NCI-H345 treated with DMSO at 0.1 percent for 48 hours (cell line): Measurements from ENCODE around the gene MACROD1.
A peak's percentile ranks its signal among the peaks of the same experiment; 100 is the strongest.

Experiments
- DNase-seq: peaks from one replicate; lab custom pipeline; 2025; ENCODE audit not compliant: unreplicated experiment; lab: John Stamatoyannopoulos, UW

Gene MACROD1

DNA sequence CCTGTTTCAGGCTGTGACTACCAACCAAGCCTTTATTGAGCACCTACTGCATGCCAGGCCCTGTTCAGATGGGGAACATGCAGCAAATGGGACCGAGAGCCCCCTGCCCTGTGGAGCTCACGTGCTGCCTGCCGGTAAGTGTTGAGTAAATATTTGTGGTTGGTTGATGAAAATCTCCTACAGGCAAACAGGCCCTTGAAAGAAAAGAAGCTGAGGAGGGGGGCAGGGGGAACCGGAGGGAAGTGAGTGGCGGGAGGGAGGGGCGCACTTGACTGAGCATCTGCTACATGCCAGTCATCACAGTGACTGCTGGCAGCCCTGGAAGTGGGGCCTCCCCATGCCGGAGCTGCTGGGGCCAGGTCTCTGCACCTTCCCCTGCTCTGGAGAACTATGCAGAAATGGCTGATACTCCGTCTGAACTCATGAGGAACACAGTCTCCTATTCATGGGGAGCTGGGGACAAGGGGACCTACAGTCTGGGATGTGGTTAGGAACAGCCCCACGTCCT is 34.2 kb downstream of the MACROD1 start:
- peak; percentile 43 for DNase-seq

DNA sequence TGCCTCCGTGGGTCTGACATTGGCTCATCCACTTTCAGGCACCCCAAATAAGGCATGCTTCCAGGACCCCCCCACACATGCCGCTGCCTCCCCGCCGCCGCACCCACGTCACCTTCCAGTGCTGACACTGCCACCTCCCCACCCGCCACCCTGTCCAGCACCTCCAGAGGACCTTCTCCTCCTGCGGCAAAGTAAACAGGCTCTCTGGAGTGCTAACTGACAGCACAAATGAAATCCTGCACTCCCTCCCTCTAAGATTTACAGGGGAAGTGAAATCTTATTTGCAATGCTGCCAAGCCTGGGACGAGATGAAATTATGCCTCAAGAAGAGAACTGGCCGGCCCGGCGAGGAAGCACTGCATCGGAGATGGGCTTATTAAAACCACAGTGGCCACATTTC is 35.3 kb downstream of the MACROD1 start:
- DNase-seq: no peak

DNA sequence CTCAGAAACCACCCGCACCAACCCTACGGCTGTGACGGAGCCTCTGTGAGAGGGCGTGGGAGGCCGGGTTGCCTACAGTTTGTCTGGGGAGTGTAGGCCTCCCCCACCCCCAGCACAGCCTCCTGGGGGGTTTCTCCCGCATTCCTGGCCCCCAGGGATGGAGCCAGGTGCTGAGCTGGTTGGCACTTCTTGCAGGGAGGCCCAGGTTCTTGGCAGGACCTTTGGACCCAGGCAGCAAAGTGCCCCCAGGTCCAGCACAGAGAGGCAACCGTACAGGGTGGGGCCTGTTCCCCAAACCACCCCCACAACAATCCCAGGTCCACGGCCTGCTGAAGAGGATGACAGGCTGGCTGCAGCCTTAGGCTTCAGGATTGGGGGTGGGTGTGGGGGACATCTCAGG is 36.5 kb downstream of the MACROD1 start:
- no peak for DNase-seq

DNA sequence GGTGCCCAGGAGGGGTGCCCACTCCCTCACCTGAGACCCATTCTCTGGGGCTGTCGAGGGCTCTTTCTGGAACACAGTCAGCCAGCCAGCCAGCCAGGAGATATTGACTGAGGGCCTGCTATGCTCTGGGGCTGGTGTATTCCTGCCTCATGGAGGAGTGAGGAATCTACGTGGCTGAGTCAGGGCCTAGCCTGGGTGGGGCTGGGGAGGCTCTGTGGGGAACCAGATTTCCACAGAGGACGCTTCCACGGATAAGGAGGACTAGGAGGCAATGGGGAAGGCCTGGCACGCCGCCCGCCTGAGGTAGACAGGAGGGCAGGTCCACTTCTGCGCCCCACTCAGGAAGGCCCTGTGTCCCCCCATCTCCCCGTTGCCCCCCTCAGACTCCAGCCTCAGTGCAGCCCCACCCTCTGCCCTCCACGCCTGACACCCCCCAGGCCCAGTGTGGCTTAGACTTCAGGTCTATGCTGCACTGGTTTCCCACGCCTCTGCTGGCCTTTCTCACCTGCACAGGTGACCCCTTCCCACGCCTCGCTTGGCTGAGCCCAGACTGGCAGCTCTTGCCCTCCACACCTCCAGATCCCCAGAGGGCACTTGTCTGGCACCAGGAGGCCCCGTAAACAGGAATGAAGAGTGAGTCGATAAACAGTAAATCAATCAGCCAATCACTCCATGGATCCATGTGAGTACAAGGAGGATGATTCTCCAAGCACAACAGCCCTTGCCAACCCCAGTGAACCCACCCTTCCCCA is 37.5 kb downstream of the MACROD1 start:
- no peak for DNase-seq

DNA sequence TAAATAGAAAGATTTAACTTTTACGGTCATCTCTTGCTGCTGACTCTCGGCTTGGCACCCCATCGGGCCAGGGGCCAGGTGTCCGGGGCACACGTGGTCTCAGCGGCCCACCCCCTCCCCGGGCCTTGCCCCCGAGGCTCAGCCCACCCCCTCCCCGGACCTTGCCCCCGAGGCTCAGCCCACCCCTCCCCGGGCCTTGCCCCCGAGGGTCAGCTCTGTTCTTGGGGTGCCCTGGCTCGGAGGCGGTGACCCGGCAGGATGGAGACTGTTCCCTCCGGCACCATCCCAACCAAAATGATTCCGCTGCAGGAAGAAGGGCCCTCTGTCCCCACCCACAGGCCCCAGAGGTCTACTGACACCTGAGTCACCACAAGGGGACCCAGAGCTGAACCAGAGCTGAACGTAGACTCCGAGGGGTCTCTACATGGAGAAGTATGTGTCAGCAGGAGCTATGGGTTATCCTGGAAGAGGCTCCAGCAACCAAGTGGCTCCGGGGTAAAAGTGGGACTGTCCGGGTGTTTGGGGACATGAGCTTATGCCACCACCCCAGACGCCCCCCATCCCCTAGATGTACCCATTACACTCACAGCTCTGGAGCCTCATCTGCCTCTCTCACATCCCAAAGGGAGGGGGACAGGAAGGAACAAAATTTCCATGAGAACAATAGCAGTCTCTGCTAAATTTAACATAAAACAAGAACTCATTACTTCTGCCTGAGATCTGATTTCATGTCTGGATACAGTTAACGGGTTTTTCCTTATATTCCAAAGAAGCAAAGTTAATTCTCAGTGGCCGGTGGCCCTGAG is 38.4 kb downstream of the MACROD1 start:
- DNase-seq: no peak

DNA sequence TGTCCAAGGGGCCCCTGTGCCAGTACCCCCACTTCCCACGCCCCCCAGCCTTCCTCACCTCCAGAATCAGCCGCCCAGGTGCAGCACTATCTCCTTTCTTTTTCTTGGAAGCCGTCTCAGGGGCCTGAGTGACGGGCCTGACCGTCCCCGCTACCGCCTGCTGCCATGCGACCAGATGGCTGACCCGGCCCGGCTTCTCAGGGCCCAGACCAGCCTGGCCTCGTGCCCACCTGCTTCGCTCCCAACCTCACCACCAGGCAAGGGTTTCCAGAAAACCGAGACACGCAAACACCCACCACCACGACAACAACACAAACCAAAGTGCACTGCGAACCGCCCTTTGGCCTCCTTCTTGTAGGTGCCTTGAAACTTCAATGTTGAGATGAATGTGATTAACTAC is 39.1 kb downstream of the MACROD1 start:
- no peak for DNase-seq

DNA sequence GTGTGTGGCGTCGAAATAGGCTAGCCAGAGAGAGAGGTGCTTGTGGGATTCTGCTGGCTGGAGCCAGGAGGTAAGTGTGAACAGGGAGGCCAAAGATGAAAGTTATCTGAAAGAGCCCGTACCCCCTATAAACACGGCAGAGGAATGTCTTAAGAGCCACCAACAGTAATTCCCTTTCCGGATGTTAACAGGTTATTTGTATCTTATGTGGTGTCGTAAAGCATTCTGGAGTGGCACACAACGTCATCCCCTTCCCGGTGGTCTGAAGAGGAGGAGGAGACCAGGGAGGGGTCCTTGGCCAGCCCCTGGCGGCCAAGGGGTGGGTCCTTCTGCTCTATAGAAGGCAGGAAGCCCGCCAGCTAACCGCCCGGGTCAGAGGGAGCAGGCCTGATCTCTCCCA is 39.5 kb downstream of the MACROD1 start:
- DNase-seq: no peak

DNA sequence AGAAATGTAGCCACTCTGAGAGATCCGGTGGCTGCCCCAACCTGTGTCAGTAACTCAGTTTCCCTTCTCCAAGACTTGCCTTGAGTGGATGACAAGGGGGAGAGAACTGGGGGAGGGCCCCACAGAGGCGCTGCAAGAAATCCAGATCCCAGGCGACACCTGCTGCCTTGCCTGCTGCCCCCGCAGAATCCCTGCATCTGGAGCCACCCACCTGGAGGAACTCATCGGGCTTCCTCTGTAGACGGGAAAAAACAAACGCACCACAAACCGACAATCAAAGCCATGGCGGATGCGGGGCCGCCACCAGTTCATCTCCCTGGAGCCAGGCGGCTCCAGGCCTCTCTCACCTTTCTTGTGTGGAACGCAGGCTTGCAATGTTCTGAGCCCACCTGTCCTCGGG is 40.2 kb downstream of the MACROD1 start:
- DNase-seq: no peak

DNA sequence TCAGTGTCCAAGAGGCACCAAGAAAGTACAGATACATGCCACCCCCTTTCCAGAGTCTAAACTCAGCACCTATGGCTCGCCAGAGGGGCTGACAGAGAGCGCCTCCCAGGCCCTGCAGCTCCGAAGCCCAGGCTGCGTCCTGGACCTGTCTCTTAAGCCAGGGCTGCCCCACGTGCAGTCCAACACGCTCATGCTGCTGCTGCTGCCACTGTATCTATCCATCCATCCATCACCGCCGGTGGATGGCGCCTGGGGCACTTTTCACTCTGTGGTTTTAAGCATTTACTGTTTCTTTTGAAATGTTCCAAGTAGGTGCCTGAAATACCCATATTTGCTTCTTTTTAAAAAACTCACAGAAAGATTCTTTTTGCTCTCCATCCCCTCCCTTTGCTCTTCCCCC is 41.8 kb downstream of the MACROD1 start:
- DNase-seq: no peak

DNA sequence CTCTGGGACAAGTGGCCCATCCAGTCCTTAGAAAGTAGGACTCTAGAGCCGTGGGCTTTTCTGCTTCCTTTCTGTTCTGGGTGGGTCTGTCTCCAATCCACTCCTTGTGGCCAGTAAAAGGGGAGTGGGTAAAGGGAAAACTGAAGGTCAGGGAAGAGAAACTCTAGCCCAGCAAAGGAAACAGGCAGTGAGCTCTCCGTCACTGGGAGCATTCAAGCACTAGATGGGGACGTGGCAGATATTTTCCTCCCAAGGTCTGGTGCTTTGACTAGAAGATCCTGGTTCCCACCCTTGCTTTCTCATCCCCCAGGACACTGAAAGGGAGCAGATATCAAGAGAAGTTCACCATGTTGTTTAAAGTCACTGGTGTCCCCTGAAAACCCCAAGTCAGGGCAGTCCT is 42.2 kb downstream of the MACROD1 start:
- DNase-seq: no peak

DNA sequence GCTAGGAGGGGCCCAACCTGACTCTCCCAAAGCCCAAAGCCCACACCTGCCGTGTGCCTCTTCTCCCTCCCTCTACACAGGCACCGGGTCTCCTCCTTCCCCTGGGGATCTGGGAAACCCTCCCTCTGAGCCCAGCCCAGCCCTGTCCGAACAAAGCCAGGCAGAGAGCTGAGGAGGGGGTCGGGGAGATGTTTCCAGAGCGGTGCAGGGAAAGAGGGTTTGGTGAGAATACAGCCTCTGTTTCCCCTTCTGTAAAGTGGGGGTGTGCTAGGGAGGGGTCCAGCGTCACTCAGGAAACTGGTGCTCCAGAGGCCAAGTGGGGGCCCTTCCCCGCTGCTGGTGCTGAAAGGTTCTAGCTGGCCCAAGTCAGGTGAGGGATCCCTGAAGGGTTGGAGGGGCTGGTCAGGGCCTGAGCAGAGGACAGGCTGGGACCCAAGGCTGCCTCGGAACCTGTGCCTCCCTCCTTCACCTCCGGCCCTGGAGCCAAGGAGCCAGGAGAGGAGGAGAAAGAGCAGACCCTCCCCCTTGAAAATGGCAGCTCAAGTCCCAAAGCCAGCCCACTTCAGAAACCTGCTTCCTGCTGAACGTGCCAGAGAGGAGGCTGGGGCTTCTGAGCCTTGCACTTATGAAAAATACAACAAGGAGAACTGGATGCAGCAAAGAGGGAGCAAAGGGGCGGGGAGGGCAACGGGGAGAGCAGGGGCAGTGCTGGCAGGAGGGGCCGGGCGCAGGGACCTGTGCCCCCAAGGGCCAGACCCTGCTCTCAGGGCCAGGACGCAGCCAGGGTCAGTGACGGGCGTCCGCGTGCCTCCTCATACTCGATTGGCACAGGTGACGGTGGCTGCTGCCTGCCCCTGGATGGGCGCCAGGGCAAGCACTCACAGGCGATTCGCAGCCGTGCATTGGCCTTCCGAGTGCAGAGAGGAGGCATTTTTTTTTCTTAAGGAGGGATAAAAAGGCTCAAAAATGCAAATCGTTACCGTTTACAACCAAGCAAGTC is 43.2 kb downstream of the MACROD1 start:
- DNase-seq: peak; percentile 32

DNA sequence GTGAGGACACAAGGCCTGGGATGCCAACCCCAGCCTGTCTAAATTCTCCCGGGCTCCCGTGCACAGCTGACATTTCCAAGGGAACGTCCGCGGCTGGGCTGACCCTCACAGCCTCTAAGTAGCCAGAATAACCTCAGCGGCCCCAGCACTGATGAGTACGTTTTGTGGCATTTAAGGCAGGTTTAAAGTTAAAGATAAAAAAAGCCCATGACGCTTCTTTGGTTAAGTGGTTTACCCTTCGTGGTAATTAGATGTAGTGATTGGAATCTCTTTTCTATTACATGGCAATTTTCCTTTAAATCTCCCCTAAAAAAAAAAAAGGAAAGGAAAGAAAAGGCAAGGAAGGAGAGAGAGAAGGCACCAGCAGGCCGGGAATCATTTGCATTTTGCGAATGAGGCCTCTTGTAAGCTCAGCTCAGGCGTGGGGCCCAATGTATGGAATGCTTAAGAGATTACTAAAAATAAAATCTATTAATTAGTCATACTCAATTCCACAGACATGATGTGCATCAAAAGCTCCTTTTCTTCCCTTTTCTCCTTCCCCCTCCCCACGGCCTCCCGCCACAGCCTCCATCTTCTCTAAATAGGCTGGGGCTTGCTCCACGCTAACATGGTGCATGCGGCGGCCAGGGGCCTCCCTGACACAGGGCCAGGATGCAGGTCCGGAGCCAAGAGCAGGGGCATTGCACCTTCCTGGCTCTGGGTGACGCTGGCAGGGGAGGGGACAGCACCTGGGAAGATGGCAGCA is 44.1 kb downstream of the MACROD1 start:
- DNase-seq: no peak

DNA sequence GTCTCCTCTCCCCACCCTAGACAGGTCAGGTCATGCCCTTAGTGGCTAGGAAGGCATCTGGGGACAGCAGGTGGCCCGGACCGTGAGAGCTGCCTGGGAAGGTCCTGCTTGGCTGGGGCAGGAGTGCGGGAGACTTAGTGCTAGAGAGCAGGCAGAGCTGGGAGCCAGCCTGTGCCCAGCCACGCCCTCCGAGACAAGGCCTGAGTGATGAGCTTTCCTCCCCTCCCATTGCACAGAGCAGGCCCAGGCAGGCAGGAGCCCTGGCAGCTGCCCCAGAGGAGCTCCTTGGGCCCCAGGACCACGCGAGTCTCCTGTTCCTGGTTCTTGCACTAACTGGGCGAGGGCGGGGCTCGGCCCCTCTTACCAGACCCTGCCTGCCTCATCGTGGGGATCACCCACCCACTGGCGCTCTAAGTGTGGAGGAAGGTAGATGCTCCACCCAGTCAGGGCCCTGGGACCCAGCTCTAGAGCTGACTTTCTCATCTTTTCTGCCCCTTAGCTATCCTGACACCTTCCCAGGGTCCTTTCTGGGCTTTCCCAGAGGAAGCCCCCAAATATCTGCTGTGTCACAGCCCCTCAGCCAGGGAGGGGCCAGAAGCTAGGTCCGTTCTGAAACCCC is 44.9 kb downstream of the MACROD1 start:
- peak; percentile 15 for DNase-seq

DNA sequence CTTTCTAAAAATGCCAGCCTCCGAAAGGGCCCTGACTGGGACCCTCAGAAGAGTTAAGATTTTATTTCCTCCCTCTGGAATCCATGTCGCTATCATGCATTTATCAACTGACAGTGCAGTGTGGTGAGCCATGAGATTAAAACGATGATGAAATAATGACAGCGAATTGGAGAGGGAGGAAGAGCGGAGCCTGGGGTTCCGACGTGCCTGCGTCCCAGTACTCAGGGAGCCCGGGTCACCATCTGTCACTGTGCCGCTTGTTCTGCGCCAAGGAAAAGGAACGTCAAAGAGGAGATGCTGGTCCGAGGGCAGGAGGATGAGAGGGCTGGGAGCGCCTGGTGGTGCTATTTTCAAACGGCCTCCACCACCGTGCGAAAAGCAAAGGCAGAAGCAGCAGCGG is 46.2 kb downstream of the MACROD1 start:
- no peak for DNase-seq

DNA sequence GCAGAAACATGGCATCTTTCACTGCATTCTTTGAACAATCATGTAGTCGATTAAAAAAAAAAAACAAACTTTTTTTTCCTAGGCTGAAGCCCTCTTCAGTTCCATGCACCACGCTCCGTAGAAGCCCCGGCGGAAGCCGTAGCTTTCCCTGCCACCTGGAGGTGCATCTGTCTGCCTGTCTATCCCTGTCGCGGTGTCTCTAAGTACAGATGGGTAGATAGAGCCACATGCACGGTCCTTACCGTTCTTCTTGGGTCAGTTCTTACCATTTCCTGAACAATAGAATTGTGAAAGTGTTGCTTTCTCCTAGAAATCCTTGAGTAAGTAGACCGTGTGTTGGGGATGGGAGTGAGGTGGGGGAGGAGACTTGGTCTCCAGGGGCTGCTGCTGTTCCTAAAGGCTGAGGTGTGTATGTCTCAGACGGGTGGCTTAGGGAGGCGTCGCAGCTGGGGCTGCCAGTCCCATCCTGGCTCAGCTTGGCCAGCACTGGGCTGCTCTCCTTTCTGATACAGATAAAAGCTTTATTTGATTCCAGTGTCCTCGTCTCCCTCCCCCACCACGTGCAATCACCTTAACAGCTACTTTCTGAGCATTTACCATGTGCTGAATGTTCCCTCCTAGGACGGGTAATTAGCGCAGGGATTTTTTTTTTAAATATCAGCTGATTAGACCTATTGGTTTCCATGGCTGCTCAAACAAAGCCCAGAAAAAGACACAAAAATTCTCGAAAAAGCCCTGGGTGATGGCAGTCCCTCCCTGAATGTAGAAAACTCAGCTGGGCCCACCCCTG is 46.8 kb downstream of the MACROD1 start:
- DNase-seq: no peak

DNA sequence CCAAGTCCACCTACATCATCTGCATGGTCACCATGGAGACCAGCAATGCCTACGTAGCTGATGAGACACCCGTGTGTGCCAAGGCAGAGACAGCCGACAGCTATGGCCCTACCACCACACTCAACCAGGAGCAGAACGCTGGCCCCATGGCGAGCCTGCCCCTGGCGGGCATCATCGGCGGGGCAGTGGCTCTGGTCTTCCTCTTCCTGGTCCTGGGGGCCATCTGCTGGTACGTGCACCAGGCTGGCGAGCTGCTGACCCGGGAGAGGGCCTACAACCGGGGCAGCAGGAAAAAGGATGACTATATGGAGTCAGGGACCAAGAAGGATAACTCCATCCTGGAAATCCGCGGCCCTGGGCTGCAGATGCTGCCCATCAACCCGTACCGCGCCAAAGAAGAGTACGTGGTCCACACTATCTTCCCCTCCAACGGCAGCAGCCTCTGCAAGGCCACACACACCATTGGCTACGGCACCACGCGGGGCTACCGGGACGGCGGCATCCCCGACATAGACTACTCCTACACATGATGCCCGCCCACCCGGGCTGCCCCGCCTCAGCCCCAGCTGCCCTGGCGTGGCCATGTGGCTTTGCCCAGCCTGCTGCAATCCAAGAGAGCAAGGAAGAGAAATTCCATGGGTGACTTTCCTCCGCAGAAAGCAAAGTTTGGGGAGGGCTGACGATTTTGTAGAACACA is 48.0 kb downstream of the MACROD1 start:
- DNase-seq: no peak

DNA sequence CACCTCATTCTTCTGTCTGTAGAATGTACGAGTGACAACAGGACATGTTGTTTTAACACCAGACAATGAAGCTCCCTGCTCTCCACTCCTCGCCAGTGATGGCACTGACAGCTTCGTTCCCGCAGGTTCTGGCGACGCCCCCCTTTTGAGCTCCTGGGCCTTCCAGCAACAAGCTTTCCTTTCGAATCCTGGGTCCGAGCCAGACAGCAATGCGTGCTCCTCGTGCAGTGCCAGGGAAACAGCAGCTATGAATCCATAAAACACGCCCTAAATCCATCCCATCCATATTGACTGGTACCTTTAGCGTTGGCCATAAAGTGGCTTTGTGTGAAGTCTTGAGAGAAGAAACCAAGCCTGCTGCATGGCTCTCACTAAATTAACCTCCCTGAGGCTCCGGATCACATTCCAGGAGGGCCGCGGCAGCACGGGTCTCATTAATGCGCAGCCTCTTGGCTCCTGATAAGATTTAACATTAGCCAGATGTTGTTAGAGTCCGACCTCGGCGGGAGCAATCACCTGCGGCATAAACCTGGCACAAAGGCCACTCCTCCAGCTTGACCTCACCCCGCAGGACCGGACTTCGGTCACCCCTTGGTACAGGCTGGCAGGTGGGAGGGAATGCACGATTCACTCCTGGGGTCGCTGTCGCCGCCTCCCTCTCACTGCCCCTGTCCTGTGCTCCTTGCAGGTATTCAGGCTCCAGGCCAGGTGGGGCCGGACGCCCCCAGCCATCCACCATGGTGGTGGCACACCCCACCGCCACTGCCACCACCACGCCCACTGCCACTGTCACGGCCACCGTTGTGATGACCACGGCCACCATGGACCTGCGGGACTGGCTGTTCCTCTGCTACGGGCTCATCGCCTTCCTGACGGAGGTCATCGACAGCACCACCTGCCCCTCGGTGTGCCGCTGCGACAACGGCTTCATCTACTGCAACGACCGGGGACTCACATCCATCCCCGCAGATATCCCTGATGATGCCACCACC is 50.1 kb downstream of the MACROD1 start:
- no peak for DNase-seq
